ENCODE results near the gene DENND5B. TPM values are rescaled to one million over a fixed set of nuclear protein-coding genes. Genes with fewer than 3 reads are reported as not detected.
A peak's percentile ranks its signal among the peaks of the same experiment; 100 is the strongest.

Gene DENND5B
- total and polyA plus RNA-seq, 12 donors: 5.2 to 60.8 (median 45.3) TPM

DNA sequence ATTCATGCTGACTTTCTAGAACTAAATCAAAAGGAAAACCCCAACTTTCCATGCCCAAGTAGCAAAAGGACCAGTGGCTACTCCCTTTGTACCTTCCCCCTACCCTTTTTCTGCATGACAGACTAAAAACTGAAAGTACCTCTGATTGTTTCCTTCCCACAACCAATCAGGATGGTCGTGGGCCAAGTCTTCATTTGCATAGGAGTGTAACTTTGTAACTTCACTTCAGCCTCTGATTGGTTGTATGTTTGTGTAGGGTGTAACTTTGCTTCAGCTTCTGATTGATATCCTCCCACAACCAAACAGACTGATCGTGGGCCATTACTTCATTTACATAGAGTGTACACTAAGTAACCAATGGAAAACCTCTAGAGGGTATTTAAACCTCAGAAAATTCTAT is 96.5 kb downstream of the DENND5B start:
- H3K27ac ChIP-seq: no peak overlapping the region
- intact Hi-C loops (cut with DNase I): no loop called here
- no peak for DNase-seq
- 92% methylated on average over 2 of the region's 2 CpGs for WGBS, 2 donors
- peaks cover 0 to 35% (median 26%) of the 10 kb centered on the region in 9 donors for H3K4me1 ChIP-seq
- peaks cover 0 to 27% (median 0%) of the 10 kb centered on the region in 9 donors for H3K36me3 ChIP-seq
- no peaks in the 10 kb centered on the region for H3K9me3 ChIP-seq
- no peak for ATAC-seq
- TF ChIP-seq CTCF (IDR thresholded peaks at IDR 0.05): no peak
- H3K4me3 ChIP-seq: no peak overlapping the region
- H3K27me3 ChIP-seq: no peaks in the 10 kb centered on the region

DNA sequence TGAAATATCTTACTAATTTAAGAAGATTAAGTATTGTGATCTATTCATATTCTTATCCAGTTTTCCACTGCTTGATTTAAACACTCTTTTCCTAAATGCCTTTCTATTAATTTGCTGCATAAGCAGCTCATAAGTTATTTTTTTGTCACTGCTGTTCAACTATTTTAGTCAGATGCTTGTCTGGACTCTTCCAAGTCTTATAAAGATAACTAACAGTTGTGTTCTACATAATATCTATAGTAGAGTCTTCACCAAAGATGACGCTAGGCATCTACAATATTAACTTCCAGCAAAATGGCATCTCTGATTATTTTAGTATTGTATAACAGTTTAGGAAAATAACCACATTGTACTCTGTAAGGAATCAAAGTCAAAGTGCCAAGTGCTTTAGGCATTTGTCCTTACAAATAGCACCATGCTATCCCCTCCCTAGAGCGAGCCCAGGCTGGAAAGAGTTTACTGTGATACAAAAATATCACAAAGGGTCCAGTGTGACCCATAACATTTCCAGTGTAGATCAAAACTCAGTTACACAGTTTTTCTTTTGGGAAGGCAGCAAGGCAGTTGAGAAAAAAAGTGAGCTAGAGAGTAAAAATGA is 98.2 kb downstream of the DENND5B start:
- no peak overlapping the region for H3K4me3 ChIP-seq
- intact Hi-C loops (cut with DNase I): no loop called here
- H3K27ac ChIP-seq: peak overlapping the region in 5 of 10 donors; percentile 11 to 63 (median 26)
- DNase-seq: no peak
- peaks cover 0 to 34% (median 0%) of the 10 kb centered on the region in 9 donors for H3K36me3 ChIP-seq
- peak in 4 of 8 donors; percentile 20 to 76 (median 54) for ATAC-seq
- WGBS, 2 donors: 61 to 62% methylated on average over 2 of the region's 2 CpGs
- peaks cover 0 to 20% (median 17%) of the 10 kb centered on the region in 9 donors for H3K4me1 ChIP-seq
- no peaks in the 10 kb centered on the region for H3K27me3 ChIP-seq
- no peak for TF ChIP-seq CTCF (IDR thresholded peaks at IDR 0.05)
- H3K9me3 ChIP-seq: no peaks in the 10 kb centered on the region

DNA sequence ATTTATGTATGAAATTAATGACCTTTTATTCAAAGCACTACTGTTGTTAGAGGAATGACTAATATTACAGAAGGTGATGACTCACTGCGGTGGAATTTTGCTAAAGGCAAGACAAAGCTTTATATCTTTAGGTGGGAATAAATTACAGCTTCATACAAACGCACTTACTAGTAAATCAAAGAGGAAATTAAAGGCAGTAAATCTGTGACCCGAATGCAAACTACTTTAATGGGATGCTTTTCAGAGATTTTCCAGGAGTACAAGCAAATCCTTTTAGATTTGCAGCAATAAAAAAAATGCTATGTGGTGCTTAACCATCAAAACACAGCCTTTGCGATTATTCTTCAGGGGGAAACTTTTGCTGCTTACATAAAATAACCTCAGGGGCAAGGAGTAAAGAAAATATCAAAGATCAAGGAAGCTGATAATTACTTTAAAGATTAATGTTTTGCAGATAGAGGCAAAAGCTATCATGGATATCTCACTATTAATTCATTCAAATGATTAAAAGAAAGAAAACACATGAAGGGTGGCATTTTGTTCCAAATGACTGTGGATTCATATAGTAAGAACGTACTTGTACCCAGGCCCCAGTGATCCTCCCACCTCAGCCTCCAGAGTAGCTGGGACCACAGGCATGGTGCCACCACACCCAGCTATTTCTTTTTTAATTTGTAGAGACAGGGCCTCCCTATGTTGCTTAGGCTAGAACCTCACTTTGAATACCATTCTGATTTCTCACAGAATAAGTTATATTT is 98.9 kb downstream of the DENND5B start:
- Histone ChIP-seq H3K27ac (peak overlapping the region in 5 of 10 donors; percentile 2 to 63 (median 26)), H3K4me3 (no peak overlapping the region), H3K36me3 (peaks cover 0 to 41% (median 0%) of the 10 kb centered on the region in 9 donors), H3K4me1 (peaks cover 0 to 19% (median 16%) of the 10 kb centered on the region in 9 donors), H3K27me3 (no peaks in the 10 kb centered on the region), H3K9me3 (no peaks in the 10 kb centered on the region)
- ATAC-seq (peak in 2 of 8 donors; percentile 34 to 61), DNase-seq (no peak)
- no peak for TF ChIP-seq CTCF (IDR thresholded peaks at IDR 0.05)
- WGBS, 2 donors: 69 to 71% methylated on average over 5 of the region's 5 CpGs
- intact Hi-C loops (cut with DNase I): no loop called here

GRCh38 chr12:31491241-31491794 is 99.6 kb downstream of the DENND5B start:
- Histone ChIP-seq H3K36me3 (peaks cover 0 to 43% (median 0%) of the 10 kb centered on the region in 9 donors), H3K27me3 (no peaks in the 10 kb centered on the region), H3K27ac (peak overlapping the region in 1 of 10 donors; percentile 63), H3K4me1 (peaks cover 0 to 19% (median 16%) of the 10 kb centered on the region in 9 donors), H3K4me3 (no peak overlapping the region), H3K9me3 (no peaks in the 10 kb centered on the region)
- ATAC-seq: peak in 2 of 8 donors; percentile 7 to 15
- intact Hi-C loops (cut with DNase I): no loop called here
- DNase-seq: no peak
- WGBS, 2 donors: 63 to 81% methylated on average over 5 of the region's 5 CpGs
- no peak for TF ChIP-seq CTCF (IDR thresholded peaks at IDR 0.05)

Measured in heart right ventricle (tissue), 16 donors.